MCF 10A (cell line): ENCODE data around the gene APOB. TPM values are rescaled to one million over a fixed set of nuclear protein-coding genes. Genes with fewer than 3 reads are reported as not detected.

Experiments used
- BruUV-seq: library from RNA; stranded (reverse); fragments of 400-500 nt; replicated peaks from 2 replicates; lab custom pipeline; 2021; lab: Mats Ljungman, UMichigan
- CTCF ChIA-PET: fragments of 300-600 bp; sonication (Branson Sonifier 250); formaldehyde crosslinking; extraction: SDS; loops from one replicate; lab custom pipeline; 2021; ENCODE audit warnings: antibody characterized with exemption, inconsistent platforms; lab: Yijun Ruan, JAX
- POLR2A ChIA-PET: fragments of 300-600, 350-650 bp; sonication (Branson Sonifier 250); formaldehyde crosslinking; extraction: SDS; loops from one replicate; lab custom pipeline; 2020; ENCODE audit warnings: antibody characterized with exemption, inconsistent platforms; lab: Yijun Ruan, JAX
- DNase-seq: peaks from one replicate; pipeline ENCODE4 v3.0.0-alpha.2; 2018; ENCODE audit not compliant: unreplicated experiment
- H3K27ac Mint-ChIP-seq: one replicate; pipeline ENCODE4 v1.8.0; 2022; ENCODE audit warnings: mild to moderate bottlenecking, low read depth, mixed read lengths; ENCODE audit not compliant: unreplicated experiment
- H3K27me3 Mint-ChIP-seq: one replicate; pipeline ENCODE4 v1.8.0; 2022; ENCODE audit warnings: mixed read lengths; ENCODE audit not compliant: insufficient read depth, unreplicated experiment
- H3K36me3 Mint-ChIP-seq: one replicate; pipeline ENCODE4 v1.8.0; 2022; ENCODE audit warnings: mild to moderate bottlenecking, moderate library complexity, mixed read lengths; ENCODE audit not compliant: insufficient read depth, unreplicated experiment
- H3K4me1 Mint-ChIP-seq: one replicate; pipeline ENCODE4 v1.8.0; 2022; ENCODE audit warnings: mixed read lengths; ENCODE audit not compliant: insufficient read depth, unreplicated experiment
- H3K4me3 Mint-ChIP-seq: one replicate; pipeline ENCODE4 v1.8.0; 2022; ENCODE audit warnings: mild to moderate bottlenecking, moderate library complexity, mixed read lengths; ENCODE audit not compliant: unreplicated experiment
- H3K9me3 Mint-ChIP-seq: one replicate; pipeline ENCODE4 v1.8.0; 2022; ENCODE audit warnings: mixed read lengths; ENCODE audit not compliant: unreplicated experiment
- CTCF ChIP-seq: fragments of 200-600 bp; IDR thresholded peaks from one replicate; pipeline ENCODE4 v1.8.0; 2022; ENCODE audit warnings: antibody characterized with exemption, mild to moderate bottlenecking; ENCODE audit not compliant: unreplicated experiment
- intact Hi-C: fragments of 100-400 bp; cut with micrococcal nuclease; formaldehyde crosslinking; loops from 2 replicates; pipeline ENCODE4 v1.14.1; 2022
- total RNA-seq: library from RNA; stranded (reverse); gene quantifications from 2 replicates; pipeline ENCODE4 v1.2.3, GENCODE V29; 2022

APOB gene
- total RNA-seq, 1 experiment from 2014 or later: not detected

GRCh38 chr2:21028021-21028947 is 15.6 kb downstream of the APOB start:
- Mint-ChIP-seq H3K4me1 (no peaks in the 10 kb centered on the region), H3K27me3 (peaks cover 18% of the 10 kb centered on the region), H3K36me3 (no peaks in the 10 kb centered on the region), H3K4me3 (no peak overlapping the region), H3K9me3 (peaks cover 6% of the 10 kb centered on the region), H3K27ac (no peak overlapping the region)
- no TSS peak for BruUV-seq
- ChIA-PET POLR2A (interaction anchor here (1.2 kb wide), 1 partner anchor 206 kb away, joined by 3 read pairs; the partner anchor contains the start of gene LDAH), CTCF (interaction anchor here (0.8 to 5.5 kb wide), 15 partner anchors 9 to 383 kb away, joined by 3 to 38 read pairs (median 4); partner anchors contain the start of gene APOB)
- TF ChIP-seq CTCF: no peak
- intact Hi-C loops: loop anchor here (5.0 kb wide), 1 partner anchor 246 kb away; no protein-coding TSS in a partner anchor
- DNase-seq: no peak

GRCh38 chr2:21026479-21027282 is 17.2 kb downstream of the APOB start:
- intact Hi-C loops: loop anchor here (1.0 to 5.0 kb wide), 2 partner anchors 244 to 365 kb away; no protein-coding TSS in a partner anchor
- H3K36me3 Mint-ChIP-seq: no peaks in the 10 kb centered on the region
- H3K9me3 Mint-ChIP-seq: peaks cover 6% of the 10 kb centered on the region
- no peak for TF ChIP-seq CTCF
- ChIA-PET POLR2A (interaction anchor here (1.2 kb wide), 1 partner anchor 204 kb away, joined by 3 read pairs; the partner anchor contains the start of gene LDAH), CTCF (interaction anchor here (0.5 to 5.5 kb wide), 17 partner anchors 7 to 381 kb away, joined by 3 to 38 read pairs (median 4); partner anchors contain the start of gene APOB)
- H3K27ac Mint-ChIP-seq: no peak overlapping the region
- no TSS peak for BruUV-seq
- DNase-seq: no peak
- peaks cover 27% of the 10 kb centered on the region for H3K27me3 Mint-ChIP-seq
- H3K4me1 Mint-ChIP-seq: no peaks in the 10 kb centered on the region
- H3K4me3 Mint-ChIP-seq: no peak overlapping the region

GRCh38 chr2:21025690-21026478 is 18.0 kb downstream of the APOB start:
- POLR2A ChIA-PET: no interaction called here

More at GRCh38 chr2:21025690-21026478, 18.0 kb downstream of the APOB start:
- TF ChIP-seq CTCF: no peak
- Mint-ChIP-seq H3K27me3 (peaks cover 24% of the 10 kb centered on the region), H3K27ac (no peak overlapping the region), H3K4me3 (no peak overlapping the region), H3K36me3 (no peaks in the 10 kb centered on the region), H3K4me1 (no peaks in the 10 kb centered on the region), H3K9me3 (peaks cover 6% of the 10 kb centered on the region)
- intact Hi-C loops: loop anchor here (5.0 kb wide), 1 partner anchor 244 kb away; no protein-coding TSS in a partner anchor
- no peak for DNase-seq
- BruUV-seq: no TSS peak
- CTCF ChIA-PET: interaction anchor here (0.6 to 5.5 kb wide), 17 partner anchors 11 to 365 kb away, joined by 3 to 38 read pairs (median 4); partner anchors contain the start of gene APOB
